ENCODE data around the gene SIDT2. TPM values are rescaled to one million over a fixed set of nuclear protein-coding genes. Genes with fewer than 3 reads are reported as not detected.

Gene SIDT2
- total and polyA plus RNA-seq, 2 donors (not counting 3 experiments of a cell fraction or from before 2014, with no cell fraction given) = 28.7 to 34.5 TPM

GRCh38 chr11:117193130-117194020 lies 14.8 kb downstream of the SIDT2 start:
- ChIA-PET CTCF (interaction anchor here (1.6 kb wide), 1 partner anchor 12 kb away, joined by 5 read pairs; no protein-coding TSS in a partner anchor), POLR2A (no interaction called here)
- BruUV-seq (replicated peaks) = no TSS peak
- Histone ChIP-seq H3K4me3 (replicated peaks in 1 of 3; ENCODE audit: insufficient read depth in 1 of 3, low read depth in 1 of 3, low read length in 3 of 3) (no peak overlapping the region), H3K36me3 (ENCODE audit: control insufficient read depth in 2 of 2, extremely low read depth in 1 of 2, insufficient read depth in 2 of 2, low read length in 2 of 2) (peaks cover 0 to 26% of the 10 kb centered on the region in 2 experiments), H4K20me1 (replicated peaks; ENCODE audit: control insufficient read depth, extremely low read depth, insufficient read depth, low read length) (no peaks in the 10 kb centered on the region), H3K27me3 (ENCODE audit: control insufficient read depth in 2 of 2, insufficient read depth in 2 of 2, low read length in 2 of 2) (no peaks in the 10 kb centered on the region), H3K79me2 (ENCODE audit: control insufficient read depth, insufficient read depth, low read length) (no peaks in the 10 kb centered on the region), H3K27ac (ENCODE audit: insufficient read depth, low read depth, low read length) (no peak overlapping the region), H3K4me1 (ENCODE audit: control insufficient read depth, extremely low read depth, insufficient read depth, low read length) (no peaks in the 10 kb centered on the region), H3K4me2 (ENCODE audit: insufficient read depth, low read length) (no peak overlapping the region), H2AFZ (ENCODE audit: low read depth, low read length) (no peak overlapping the region), H3K9ac (replicated peaks; ENCODE audit: extremely low read depth, insufficient read depth, low read length) (no peak overlapping the region), H3K9me1 (replicated peaks; ENCODE audit: control insufficient read depth, extremely low read depth, insufficient read depth, low read length) (no peaks in the 10 kb centered on the region), H3K9me3 (replicated peaks; ENCODE audit: control insufficient read depth, insufficient read depth, low read length) (no peaks in the 10 kb centered on the region)
- FAIRE-seq = no peak
- TF ChIP-seq FOS (IDR thresholded peaks at IDR 0.05; ENCODE audit: borderline replicate concordance, insufficient read depth, low read length) (no peak), POLR2A (IDR thresholded peaks at IDR 0.05; ENCODE audit: low read depth, low read length) (no peak), CTCF (IDR thresholded peaks at IDR 0.05; ENCODE audit: extremely low read depth in 1 of 2, insufficient read depth in 1 of 2, low read depth in 1 of 2, low read length in 2 of 2) (no peak), JUN (IDR thresholded peaks at IDR 0.05; ENCODE audit: borderline replicate concordance, insufficient read depth, insufficient read length, low read depth) (no peak), POLR2AphosphoS5 (IDR thresholded peaks at IDR 0.05; ENCODE audit: insufficient read depth, low read depth, low read length) (no peak), EZH2 (IDR thresholded peaks at IDR 0.05; ENCODE audit: borderline replicate concordance, low read depth, low read length, severe bottlenecking) (no peak), GATA2 (IDR thresholded peaks at IDR 0.05; ENCODE audit: insufficient read depth, insufficient read length, low read depth, low read length) (no peak)
- DNase-seq (ENCODE audit: low read depth, low spot score) = no peak
- dilution Hi-C loops (cut with MboI; ENCODE audit: extremely low pct_ligation_motif_present, low sequenced_read_pairs) (no loop called here), intact Hi-C loops (cut with micrococcal nuclease) (no loop called here)

All from endothelial cell of umbilical vein (primary cell).